Measurements from ENCODE around the gene GJD2.

GJD2 gene

DNA sequence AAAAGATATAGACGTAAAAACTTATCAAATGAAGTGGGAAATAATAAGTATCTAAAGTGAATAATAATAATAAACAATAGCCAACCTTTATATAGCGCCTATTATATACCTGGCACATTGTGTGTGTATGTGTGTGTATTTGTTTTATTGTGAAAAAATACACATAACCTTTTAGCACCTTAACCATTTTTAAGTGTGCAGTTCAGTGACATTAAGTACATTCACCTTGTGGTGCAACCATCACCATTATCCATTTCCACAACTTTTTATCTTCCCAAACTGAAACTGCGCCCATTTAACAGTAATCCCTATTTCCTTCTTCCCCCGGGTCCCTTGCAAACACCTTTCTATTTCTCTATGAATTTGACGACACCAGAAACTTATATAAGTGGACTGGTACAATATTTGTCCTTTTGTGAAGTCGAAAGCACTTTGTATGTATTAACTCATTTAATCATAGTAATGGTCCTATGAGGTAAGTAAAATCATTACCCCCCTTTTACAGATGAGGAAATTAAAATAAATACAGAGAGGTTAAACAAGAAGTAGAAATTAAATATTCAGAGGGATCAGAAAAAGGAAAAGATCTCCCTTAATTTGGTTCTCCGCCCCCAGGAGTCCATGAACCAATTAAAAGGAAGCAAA is 33.5 kb downstream of the GJD2 start:
- Histone ChIP-seq H3K4me1 (ENCODE audit: control insufficient read depth, insufficient read depth, low read length) (no peaks in the 10 kb centered on the region), H3K4me3 (ENCODE audit: low read depth, low read length) (no peak overlapping the region), H3K36me3 (ENCODE audit: control insufficient read depth in 2 of 2, insufficient read depth in 1 of 2, low read length in 2 of 2) (no peaks in the 10 kb centered on the region), H3K27ac (ENCODE audit: extremely low read depth, low read depth, low read length) (no peak overlapping the region), H3K9me3 (ENCODE audit: control insufficient read depth, insufficient read depth, low read depth, low read length) (no peaks in the 10 kb centered on the region)
- ChIA-PET POLR2A (no interaction called here), CTCF (no interaction called here)
- TF ChIP-seq ZNF610 (tag by site-specific recombination; IDR thresholded peaks at IDR 0.05; ENCODE audit: borderline replicate concordance) (no peak), ZNF664 (tag by site-specific recombination; IDR thresholded peaks at IDR 0.05) (peak; percentile 91)

DNA sequence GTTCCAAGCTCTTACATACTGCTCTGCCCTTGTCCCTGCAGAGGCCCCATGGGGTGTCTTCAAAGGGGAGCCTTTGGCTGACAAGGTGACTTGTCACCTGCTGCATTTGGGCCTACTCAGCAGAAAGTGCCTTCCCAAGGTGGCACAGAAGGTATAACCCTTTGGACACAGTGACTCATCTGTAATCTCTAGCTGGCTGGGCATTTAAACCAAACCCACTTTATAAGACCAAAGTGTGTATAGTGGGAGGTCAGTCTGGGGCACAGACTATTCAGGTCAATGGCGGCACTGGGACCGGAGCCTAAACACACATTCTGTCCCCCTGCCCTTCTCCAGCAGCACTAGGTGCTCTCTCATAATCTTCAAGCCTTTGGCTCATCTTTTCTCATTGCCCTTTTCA is 35.1 kb downstream of the GJD2 start:
- Histone ChIP-seq H3K4me1 (ENCODE audit: control insufficient read depth, insufficient read depth, low read length) (no peaks in the 10 kb centered on the region), H3K9me3 (ENCODE audit: control insufficient read depth, insufficient read depth, low read depth, low read length) (no peaks in the 10 kb centered on the region), H3K36me3 (ENCODE audit: control insufficient read depth in 2 of 2, insufficient read depth in 1 of 2, low read length in 2 of 2) (no peaks in the 10 kb centered on the region), H3K4me3 (ENCODE audit: low read depth, low read length) (no peak overlapping the region), H3K27ac (ENCODE audit: extremely low read depth, low read depth, low read length) (no peak overlapping the region)
- CTCF ChIA-PET, result interaction anchor here (1.0 kb wide), 1 partner anchor 11 kb away, joined by 4 read pairs; no protein-coding TSS in a partner anchor
- POLR2A ChIA-PET, result no interaction called here
- TF ChIP-seq ZNF211 (tag by site-specific recombination; IDR thresholded peaks at IDR 0.05; ENCODE audit: low read depth), result no peak
- no peak for TF ChIP-seq ZNF624 (tag by site-specific recombination; IDR thresholded peaks at IDR 0.05)
- no peak for TF ChIP-seq ZBTB20 (tag by site-specific recombination; IDR thresholded peaks at IDR 0.05)
- TF ChIP-seq, protein P1, sequence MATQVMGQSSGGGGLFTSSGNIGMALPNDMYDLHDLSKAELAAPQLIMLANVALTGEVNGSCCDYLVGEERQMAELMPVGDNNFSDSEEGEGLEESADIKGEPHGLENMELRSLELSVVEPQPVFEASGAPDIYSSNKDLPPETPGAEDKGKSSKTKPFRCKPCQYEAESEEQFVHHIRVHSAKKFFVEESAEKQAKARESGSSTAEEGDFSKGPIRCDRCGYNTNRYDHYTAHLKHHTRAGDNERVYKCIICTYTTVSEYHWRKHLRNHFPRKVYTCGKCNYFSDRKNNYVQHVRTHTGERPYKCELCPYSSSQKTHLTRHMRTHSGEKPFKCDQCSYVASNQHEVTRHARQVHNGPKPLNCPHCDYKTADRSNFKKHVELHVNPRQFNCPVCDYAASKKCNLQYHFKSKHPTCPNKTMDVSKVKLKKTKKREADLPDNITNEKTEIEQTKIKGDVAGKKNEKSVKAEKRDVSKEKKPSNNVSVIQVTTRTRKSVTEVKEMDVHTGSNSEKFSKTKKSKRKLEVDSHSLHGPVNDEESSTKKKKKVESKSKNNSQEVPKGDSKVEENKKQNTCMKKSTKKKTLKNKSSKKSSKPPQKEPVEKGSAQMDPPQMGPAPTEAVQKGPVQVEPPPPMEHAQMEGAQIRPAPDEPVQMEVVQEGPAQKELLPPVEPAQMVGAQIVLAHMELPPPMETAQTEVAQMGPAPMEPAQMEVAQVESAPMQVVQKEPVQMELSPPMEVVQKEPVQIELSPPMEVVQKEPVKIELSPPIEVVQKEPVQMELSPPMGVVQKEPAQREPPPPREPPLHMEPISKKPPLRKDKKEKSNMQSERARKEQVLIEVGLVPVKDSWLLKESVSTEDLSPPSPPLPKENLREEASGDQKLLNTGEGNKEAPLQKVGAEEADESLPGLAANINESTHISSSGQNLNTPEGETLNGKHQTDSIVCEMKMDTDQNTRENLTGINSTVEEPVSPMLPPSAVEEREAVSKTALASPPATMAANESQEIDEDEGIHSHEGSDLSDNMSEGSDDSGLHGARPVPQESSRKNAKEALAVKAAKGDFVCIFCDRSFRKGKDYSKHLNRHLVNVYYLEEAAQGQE (tag by site-specific recombination; IDR thresholded peaks at IDR 0.05), result no peak
- peak; percentile 34; the same call in 1 of the 2 replicates for TF ChIP-seq ZIC2 (tag by site-specific recombination; IDR thresholded peaks at IDR 0.05)
- no peak for TF ChIP-seq ZNF658 (tag by site-specific recombination; IDR thresholded peaks at IDR 0.05)
- no peak for TF ChIP-seq ZNF777 (tag by site-specific recombination; IDR thresholded peaks at IDR 0.05; ENCODE audit: borderline replicate concordance)
- TF ChIP-seq, protein P2, sequence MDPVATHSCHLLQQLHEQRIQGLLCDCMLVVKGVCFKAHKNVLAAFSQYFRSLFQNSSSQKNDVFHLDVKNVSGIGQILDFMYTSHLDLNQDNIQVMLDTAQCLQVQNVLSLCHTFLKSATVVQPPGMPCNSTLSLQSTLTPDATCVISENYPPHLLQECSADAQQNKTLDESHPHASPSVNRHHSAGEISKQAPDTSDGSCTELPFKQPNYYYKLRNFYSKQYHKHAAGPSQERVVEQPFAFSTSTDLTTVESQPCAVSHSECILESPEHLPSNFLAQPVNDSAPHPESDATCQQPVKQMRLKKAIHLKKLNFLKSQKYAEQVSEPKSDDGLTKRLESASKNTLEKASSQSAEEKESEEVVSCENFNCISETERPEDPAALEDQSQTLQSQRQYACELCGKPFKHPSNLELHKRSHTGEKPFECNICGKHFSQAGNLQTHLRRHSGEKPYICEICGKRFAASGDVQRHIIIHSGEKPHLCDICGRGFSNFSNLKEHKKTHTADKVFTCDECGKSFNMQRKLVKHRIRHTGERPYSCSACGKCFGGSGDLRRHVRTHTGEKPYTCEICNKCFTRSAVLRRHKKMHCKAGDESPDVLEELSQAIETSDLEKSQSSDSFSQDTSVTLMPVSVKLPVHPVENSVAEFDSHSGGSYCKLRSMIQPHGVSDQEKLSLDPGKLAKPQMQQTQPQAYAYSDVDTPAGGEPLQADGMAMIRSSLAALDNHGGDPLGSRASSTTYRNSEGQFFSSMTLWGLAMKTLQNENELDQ (tag by site-specific recombination; IDR thresholded peaks at IDR 0.05; ENCODE audit: low read depth), result no peak

DNA sequence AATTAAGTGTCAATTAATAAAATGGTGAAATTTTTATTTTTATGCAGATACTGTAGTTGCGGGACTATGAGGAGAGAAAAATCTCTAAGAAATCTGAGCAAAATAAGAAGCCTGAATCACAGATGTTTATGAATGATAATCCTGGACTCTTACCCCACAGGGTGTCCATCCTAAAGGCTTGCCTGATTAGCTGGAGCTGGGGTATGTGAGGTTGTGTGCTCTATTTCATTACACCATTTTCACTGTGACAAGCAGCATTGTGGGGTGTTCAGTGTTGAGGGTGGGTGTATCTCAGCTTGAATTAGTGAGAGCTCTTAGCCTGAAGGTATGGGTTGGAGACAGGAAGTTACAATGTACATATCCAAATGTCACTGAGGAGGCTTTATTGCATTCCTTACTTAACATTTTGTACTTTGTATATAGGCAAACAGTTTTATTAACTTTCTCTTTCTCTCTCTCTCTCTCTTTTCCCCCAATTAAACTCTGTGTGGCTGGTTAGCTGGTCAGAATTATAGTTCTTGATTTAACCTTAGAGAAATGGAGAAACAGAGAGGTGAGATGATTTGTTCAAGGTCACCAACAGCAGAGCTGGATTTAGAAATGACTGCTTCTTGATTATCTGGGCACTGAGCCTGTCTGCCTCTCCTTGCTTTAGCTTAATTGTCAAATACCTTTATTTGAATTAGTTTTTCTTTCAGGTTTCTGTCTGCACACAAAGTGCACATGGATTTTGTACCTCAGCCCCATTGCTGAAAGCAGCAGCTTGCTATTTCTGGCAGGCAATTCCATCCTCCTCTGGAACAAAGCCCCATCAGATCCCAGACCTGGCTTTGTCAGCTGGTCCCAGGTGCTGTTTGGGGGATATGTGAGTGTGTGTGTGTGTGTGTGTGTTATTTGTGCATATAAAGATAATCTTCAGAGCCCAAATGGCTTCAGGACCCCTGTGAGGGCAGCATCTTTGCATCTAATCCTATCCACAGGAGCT is 35.8 kb downstream of the GJD2 start:
- no peaks in the 10 kb centered on the region for H3K9me3 ChIP-seq (ENCODE audit: control insufficient read depth, insufficient read depth, low read depth, low read length)
- TF ChIP-seq ZNF416 (tag by site-specific recombination; IDR thresholded peaks at IDR 0.05), result no peak
- no peaks in the 10 kb centered on the region for H3K36me3 ChIP-seq (ENCODE audit: control insufficient read depth in 2 of 2, insufficient read depth in 1 of 2, low read length in 2 of 2)
- ChIA-PET CTCF (interaction anchor here (1.0 kb wide), 1 partner anchor 11 kb away, joined by 4 read pairs; no protein-coding TSS in a partner anchor), POLR2A (interaction anchor here (0.5 kb wide), 1 partner anchor 24 kb away, joined by 3 read pairs; no protein-coding TSS in a partner anchor)
- H3K27ac ChIP-seq (ENCODE audit: extremely low read depth, low read depth, low read length), result no peak overlapping the region
- no peak overlapping the region for H3K4me3 ChIP-seq (ENCODE audit: low read depth, low read length)
- no peaks in the 10 kb centered on the region for H3K4me1 ChIP-seq (ENCODE audit: control insufficient read depth, insufficient read depth, low read length)

Data from HEK293 (cell line).